Natural killer cell (primary cell): ENCODE data around the gene GPC4. TPM values are rescaled to one million over a fixed set of nuclear protein-coding genes. Genes with fewer than 3 reads are reported as not detected.

Source experiments
- ATAC-seq, 3 donors: fragments of 150-1000 bp in 2 of 3; fragments of 200-7000 bp in 1 of 3; cut with Tn5 transposase; 1 replicate in 1 of 3; 2 replicates in 2 of 3; pipeline ENCODE4 v1.10.0; 2021; ENCODE audit warnings: mild to moderate bottlenecking in 2 of 3, moderate library complexity in 2 of 3
- DNase-seq, 2 donors: peaks; one replicate each; pipeline versions ENCODE4 v3.0.0 to v3.0.0-alpha.2; 2013 to 2021; ENCODE audit warnings: mixed read lengths in 1 of 2
- H3K27ac ChIP-seq: one replicate; pipeline ENCODE4 v1.5.1; 2013; ENCODE audit warnings: mild to moderate bottlenecking, low read length
- H3K27me3 ChIP-seq: one replicate; pipeline ENCODE4 v1.6.1; 2013; ENCODE audit warnings: low read length; ENCODE audit not compliant: control insufficient read depth, insufficient read depth
- H3K36me3 ChIP-seq: one replicate; pipeline ENCODE4 v1.6.1; 2013; ENCODE audit warnings: low read length; ENCODE audit not compliant: control insufficient read depth, insufficient read depth
- H3K4me1 ChIP-seq: one replicate; pipeline ENCODE4 v1.6.1; 2013; ENCODE audit warnings: low read length; ENCODE audit not compliant: control insufficient read depth, insufficient read depth
- H3K4me3 ChIP-seq: one replicate; pipeline ENCODE4 v1.5.1; 2013; ENCODE audit warnings: low read length
- H3K9me3 ChIP-seq: one replicate; pipeline ENCODE4 v1.6.1; 2013; ENCODE audit warnings: low read length; ENCODE audit not compliant: control insufficient read depth, insufficient read depth
- H3K27ac Mint-ChIP-seq, 2 donors: one replicate each; pipeline ENCODE4 v1.8.0; 2022; ENCODE audit warnings: mild to moderate bottlenecking in 2 of 2, mixed read lengths in 2 of 2, moderate library complexity in 1 of 2
- H3K27me3 Mint-ChIP-seq, 2 donors: one replicate each; pipeline ENCODE4 v1.8.0; 2022; ENCODE audit warnings: low read depth in 2 of 2, mixed read lengths in 2 of 2
- H3K36me3 Mint-ChIP-seq: one replicate; pipeline ENCODE4 v1.8.0; 2022; ENCODE audit warnings: mixed read lengths
- H3K4me1 Mint-ChIP-seq, 2 donors: one replicate each; pipeline ENCODE4 v1.8.0; 2022; ENCODE audit warnings: mixed read lengths in 2 of 2
- H3K4me3 Mint-ChIP-seq: one replicate; pipeline ENCODE4 v1.8.0; 2022; ENCODE audit warnings: mild to moderate bottlenecking, moderate library complexity, mixed read lengths
- H3K9me3 Mint-ChIP-seq, 2 donors: one replicate each; pipeline ENCODE4 v1.8.0; 2022; ENCODE audit warnings: mixed read lengths in 2 of 2
- WGBS: methylation state at CpG from one replicate; pipeline ENCODE4 v1.1.7; 2013; ENCODE audit warnings: missing lambda C conversion rate; ENCODE audit not compliant: insufficient coverage; 5-methylcytosine and 5-hydroxymethylcytosine counted together
- intact Hi-C: fragments of 100-400 bp; cut with micrococcal nuclease; formaldehyde crosslinking; loops from one replicate; pipeline ENCODE4 v1.14.2; 2022
- total RNA-seq, 4 donors: library from RNA; stranded (reverse); fragments of 120-200 nt in 1 of 4; gene quantifications; one replicate each; pipeline versions ENCODE4 v1.2.3 to v1.2.4, GENCODE V29; 2013 to 2022
- TF ChIP-seq, protein P1 (sequence below): fragments of 200-600 bp; IDR thresholded peaks from one replicate; pipeline ENCODE4 v1.8.0; 2022; ENCODE audit warnings: antibody characterized with exemption

GPC4 gene
- total RNA-seq, 3 donors from 2014 or later (not counting 1 experiment from before 2014, with no cell fraction given), result 0.08 TPM; not detected in 2

DNA sequence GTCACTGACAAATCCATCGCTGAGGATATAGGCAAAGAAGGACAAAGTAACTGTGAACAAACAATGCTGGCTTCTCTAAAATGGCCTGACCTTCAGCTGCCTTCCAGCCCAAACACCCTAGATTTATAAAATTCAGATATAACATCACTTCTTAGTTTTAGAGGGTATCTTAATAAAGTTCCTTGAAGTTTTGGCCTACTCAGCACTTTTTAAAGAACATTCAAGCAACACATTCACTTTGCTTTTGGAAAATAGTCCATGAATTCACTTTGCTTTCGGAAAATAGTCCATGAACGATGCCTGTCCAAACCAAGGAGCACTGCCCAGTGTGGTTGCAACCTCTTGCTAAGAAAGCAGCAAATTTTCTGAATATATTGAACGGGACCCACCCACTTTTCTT is 142.1 kb downstream of the GPC4 start:
- TF ChIP-seq, protein P1, sequence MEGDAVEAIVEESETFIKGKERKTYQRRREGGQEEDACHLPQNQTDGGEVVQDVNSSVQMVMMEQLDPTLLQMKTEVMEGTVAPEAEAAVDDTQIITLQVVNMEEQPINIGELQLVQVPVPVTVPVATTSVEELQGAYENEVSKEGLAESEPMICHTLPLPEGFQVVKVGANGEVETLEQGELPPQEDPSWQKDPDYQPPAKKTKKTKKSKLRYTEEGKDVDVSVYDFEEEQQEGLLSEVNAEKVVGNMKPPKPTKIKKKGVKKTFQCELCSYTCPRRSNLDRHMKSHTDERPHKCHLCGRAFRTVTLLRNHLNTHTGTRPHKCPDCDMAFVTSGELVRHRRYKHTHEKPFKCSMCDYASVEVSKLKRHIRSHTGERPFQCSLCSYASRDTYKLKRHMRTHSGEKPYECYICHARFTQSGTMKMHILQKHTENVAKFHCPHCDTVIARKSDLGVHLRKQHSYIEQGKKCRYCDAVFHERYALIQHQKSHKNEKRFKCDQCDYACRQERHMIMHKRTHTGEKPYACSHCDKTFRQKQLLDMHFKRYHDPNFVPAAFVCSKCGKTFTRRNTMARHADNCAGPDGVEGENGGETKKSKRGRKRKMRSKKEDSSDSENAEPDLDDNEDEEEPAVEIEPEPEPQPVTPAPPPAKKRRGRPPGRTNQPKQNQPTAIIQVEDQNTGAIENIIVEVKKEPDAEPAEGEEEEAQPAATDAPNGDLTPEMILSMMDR, result no peak
- intact Hi-C loops, result no loop called here
- Histone ChIP-seq H3K9me3 (no peaks in the 10 kb centered on the region), H3K4me3 (no peak overlapping the region), H3K36me3 (no peaks in the 10 kb centered on the region), H3K4me1 (no peaks in the 10 kb centered on the region), H3K27me3 (no peaks in the 10 kb centered on the region), H3K27ac (no peak overlapping the region)
- Mint-ChIP-seq H3K27ac (no peak overlapping the region), H3K4me1 (no peaks in the 10 kb centered on the region), H3K4me3 (no peak overlapping the region), H3K27me3 (peaks cover 0 to 43% of the 10 kb centered on the region in 2 donors), H3K36me3 (no peaks in the 10 kb centered on the region), H3K9me3 (no peaks in the 10 kb centered on the region)
- 81% methylated on average over 3 of the region's 4 CpGs for WGBS
- DNase-seq (no peak), ATAC-seq (no peak)

DNA sequence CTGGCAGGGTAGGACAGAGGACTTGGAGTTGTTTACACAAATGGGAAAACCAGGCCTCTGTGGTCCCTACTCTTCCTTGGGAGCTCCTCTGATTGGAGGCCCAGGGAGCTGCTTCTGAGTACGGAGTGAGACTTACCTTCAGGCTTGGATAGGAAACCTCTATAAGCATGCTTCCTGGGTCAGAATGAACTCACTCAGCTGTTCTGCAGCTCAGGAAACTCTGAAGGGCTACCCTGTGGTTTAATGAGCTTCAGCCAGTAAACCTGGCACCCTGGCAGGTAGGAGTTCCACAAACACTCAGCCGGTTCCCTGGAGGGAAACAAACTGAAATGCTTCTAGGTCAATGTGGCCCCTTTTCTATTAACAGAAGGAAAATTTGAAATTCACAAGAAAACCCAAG is 146.1 kb downstream of the GPC4 start:
- Mint-ChIP-seq H3K4me3 (no peak overlapping the region), H3K36me3 (no peaks in the 10 kb centered on the region), H3K9me3 (no peaks in the 10 kb centered on the region), H3K27me3 (peaks cover 0 to 43% of the 10 kb centered on the region in 2 donors), H3K4me1 (no peaks in the 10 kb centered on the region), H3K27ac (no peak overlapping the region)
- intact Hi-C loops, result no loop called here
- no peaks in the 10 kb centered on the region for H3K4me1 ChIP-seq
- ATAC-seq, result no peak
- H3K36me3 ChIP-seq, result no peaks in the 10 kb centered on the region
- H3K27me3 ChIP-seq, result no peaks in the 10 kb centered on the region
- H3K27ac ChIP-seq, result no peak overlapping the region
- H3K9me3 ChIP-seq, result no peaks in the 10 kb centered on the region
- TF ChIP-seq, protein P1, result no peak
- H3K4me3 ChIP-seq, result no peak overlapping the region
- WGBS, result 94% methylated on average over 1 of the region's 2 CpGs
- no peak for DNase-seq

DNA sequence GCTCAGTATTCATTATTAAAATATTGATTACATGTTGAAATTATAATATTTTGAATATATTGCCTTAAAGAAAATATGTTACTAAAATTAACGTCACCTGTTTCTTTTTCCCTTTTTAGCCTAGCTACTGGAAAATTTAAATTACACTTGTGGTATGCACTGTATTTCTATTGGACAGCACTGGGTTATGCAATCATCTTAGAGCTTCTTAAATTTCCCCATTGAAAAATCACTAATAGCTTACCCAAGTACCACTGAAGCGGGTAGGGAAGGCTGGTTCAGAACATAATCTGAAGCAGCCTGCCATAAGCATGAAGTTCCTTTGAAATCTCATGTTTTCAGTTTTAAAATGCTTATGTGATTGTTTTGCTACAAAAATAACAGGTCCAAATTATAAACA is 147.7 kb downstream of the GPC4 start:
- WGBS, result no CpG with 5 or more reads among the region's 2 CpGs
- Mint-ChIP-seq H3K9me3 (no peaks in the 10 kb centered on the region), H3K4me1 (no peaks in the 10 kb centered on the region), H3K27me3 (peaks cover 0 to 32% of the 10 kb centered on the region in 2 donors), H3K36me3 (no peaks in the 10 kb centered on the region), H3K27ac (no peak overlapping the region), H3K4me3 (no peak overlapping the region)
- no peak overlapping the region for H3K27ac ChIP-seq
- TF ChIP-seq, protein P1, result no peak
- H3K4me3 ChIP-seq, result no peak overlapping the region
- no peak for ATAC-seq
- no peaks in the 10 kb centered on the region for H3K4me1 ChIP-seq
- H3K36me3 ChIP-seq, result no peaks in the 10 kb centered on the region
- no peaks in the 10 kb centered on the region for H3K27me3 ChIP-seq
- intact Hi-C loops, result no loop called here
- H3K9me3 ChIP-seq, result no peaks in the 10 kb centered on the region
- DNase-seq, result no peak

DNA sequence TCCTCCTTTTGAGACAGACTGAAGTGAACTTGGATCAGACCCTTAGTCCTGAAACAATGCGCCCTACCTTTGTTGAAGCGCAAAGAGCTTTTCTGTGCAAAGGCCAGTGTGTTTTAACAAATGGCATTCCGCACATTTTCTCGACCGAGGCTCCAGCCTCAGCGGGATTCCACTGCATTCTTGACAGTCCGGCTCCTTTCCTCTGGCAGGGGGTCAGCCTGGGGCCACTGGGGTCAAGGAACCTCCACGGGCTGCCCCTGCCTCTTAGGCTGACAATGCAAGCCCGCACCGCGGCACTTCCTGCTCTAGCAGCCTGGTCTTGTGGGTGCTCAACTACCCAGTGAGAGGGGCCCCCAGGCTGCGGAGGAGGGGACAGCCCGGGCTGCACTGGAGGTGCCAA is 150.0 kb downstream of the GPC4 start:
- Mint-ChIP-seq H3K4me3 (no peak overlapping the region), H3K4me1 (no peaks in the 10 kb centered on the region), H3K36me3 (no peaks in the 10 kb centered on the region), H3K27ac (no peak overlapping the region), H3K9me3 (no peaks in the 10 kb centered on the region), H3K27me3 (peaks cover 0 to 21% of the 10 kb centered on the region in 2 donors)
- TF ChIP-seq, protein P1, result no peak
- WGBS, result 33% methylated on average over 13 of the region's 13 CpGs
- Histone ChIP-seq H3K4me3 (no peak overlapping the region), H3K27me3 (no peaks in the 10 kb centered on the region), H3K4me1 (no peaks in the 10 kb centered on the region), H3K9me3 (no peaks in the 10 kb centered on the region), H3K27ac (no peak overlapping the region), H3K36me3 (no peaks in the 10 kb centered on the region)
- DNase-seq (no peak), ATAC-seq (peak in 1 of 3 donors; percentile 41)
- intact Hi-C loops, result no loop called here
